Measurements from ENCODE around the gene SH3BP2. TPM values are rescaled to one million over a fixed set of nuclear protein-coding genes. Genes with fewer than 3 reads are reported as not detected.

SH3BP2 gene
- polyA plus RNA-seq, 1 of the 3 experiments (the other 2 are of a cell fraction): 25.2 TPM

- Histone ChIP-seq H3K36me3 (replicated peaks in 1 of 2; ENCODE audit: control insufficient read depth in 1 of 2, insufficient read depth in 2 of 2, low read length in 1 of 2) (peaks cover 2 to 5% of the 10 kb centered on the region in 2 experiments), H3K9me2 (no peaks in the 10 kb centered on the region), H3K79me2 (ENCODE audit: insufficient read depth) (peaks cover 25% of the 10 kb centered on the region), H3K9me3 (peaks cover 5% of the 10 kb centered on the region; the same call in 1 of the 2 replicates), H3K4me2 (peak overlapping the region; percentile 78), H3F3A (replicated peaks; ENCODE audit: insufficient read depth) (peaks cover 4% of the 10 kb centered on the region), H2AFZ (ENCODE audit: low read depth) (peak overlapping the region; percentile 74; the same call in 1 of the 2 replicates), H3K4me3 (ENCODE audit: low read depth in 2 of 2, low read length in 1 of 2) (peak overlapping the region; percentile 54 to 64; a peak in 3 of 4 replicates), H3K9ac (peak overlapping the region; percentile 84; the same call in 1 of the 2 replicates), H3K4me1 (ENCODE audit: control insufficient read depth in 1 of 2, insufficient read depth in 2 of 2, low read depth in 1 of 2, low read length in 1 of 2) (peaks cover 0 to 21% of the 10 kb centered on the region in 2 experiments; a peak in 1 of 4 replicates), H3K27me3 (ENCODE audit: insufficient read depth) (no peaks in the 10 kb centered on the region), H4K20me1 (ENCODE audit: insufficient read depth) (no peaks in the 10 kb centered on the region), H3K27ac (ENCODE audit: low read depth in 2 of 2, low read length in 1 of 2) (peak overlapping the region in 1 of 2 experiments; percentile 64; a peak in 1 of 4 replicates)
- ChIA-PET CTCF (interaction anchor here (0.6 to 2.0 kb wide), 5 partner anchors 13 to 137 kb away, joined by 3 to 11 read pairs (median 3); partner anchors contain the start of gene ADD1), POLR2A (interaction anchor here (0.6 to 1.6 kb wide), 4 partner anchors 8 to 789 kb away, joined by 3 to 10 read pairs (median 6); no protein-coding TSS in a partner anchor)
- TF ChIP-seq RAD21 (IDR thresholded peaks at IDR 0.05; ENCODE audit: low read length) (no peak), SIN3A (IDR thresholded peaks at IDR 0.05; ENCODE audit: borderline replicate concordance, low read depth, low read length) (no peak), FOSL2 (IDR thresholded peaks at IDR 0.05; ENCODE audit: borderline replicate concordance, low read depth) (no peak), EP300 (IDR thresholded peaks at IDR 0.05; ENCODE audit: borderline replicate concordance in 1 of 2, low read depth in 1 of 2, low read length in 1 of 2) (no peak), MAX (IDR thresholded peaks at IDR 0.05; ENCODE audit: low read depth) (peak; percentile 71), TEAD4 (IDR thresholded peaks at IDR 0.05; ENCODE audit: borderline replicate concordance, insufficient read depth) (no peak), IRF3 (IDR thresholded peaks at IDR 0.05; ENCODE audit: low read depth, low read length) (no peak), RXRA (IDR thresholded peaks at IDR 0.05; ENCODE audit: borderline replicate concordance, low read depth) (no peak), YY1 (IDR thresholded peaks at IDR 0.05; ENCODE audit: low read depth) (no peak), EZH2phosphoT487 (IDR thresholded peaks at IDR 0.05; ENCODE audit: borderline replicate concordance, low read depth) (no peak), ZBTB33 (IDR thresholded peaks at IDR 0.05; ENCODE audit: borderline replicate concordance, low read depth) (no peak), FOXJ3 (CRISPR knock-in tag; IDR thresholded peaks at IDR 0.05) (no peak), CTCF (IDR thresholded peaks at IDR 0.05) (no peak), CHD2 (IDR thresholded peaks at IDR 0.05; ENCODE audit: low read length, partially characterized antibody) (no peak), POLR2AphosphoS5 (IDR thresholded peaks at IDR 0.05; ENCODE audit: low read depth, low read length) (no peak)
- TF ChIP-seq, protein P1, sequence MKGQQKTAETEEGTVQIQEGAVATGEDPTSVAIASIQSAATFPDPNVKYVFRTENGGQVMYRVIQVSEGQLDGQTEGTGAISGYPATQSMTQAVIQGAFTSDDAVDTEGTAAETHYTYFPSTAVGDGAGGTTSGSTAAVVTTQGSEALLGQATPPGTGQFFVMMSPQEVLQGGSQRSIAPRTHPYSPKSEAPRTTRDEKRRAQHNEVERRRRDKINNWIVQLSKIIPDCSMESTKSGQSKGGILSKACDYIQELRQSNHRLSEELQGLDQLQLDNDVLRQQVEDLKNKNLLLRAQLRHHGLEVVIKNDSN (IDR thresholded peaks at IDR 0.05; ENCODE audit: borderline replicate concordance, low read depth): peak; percentile 71
- TF ChIP-seq, protein P2, sequence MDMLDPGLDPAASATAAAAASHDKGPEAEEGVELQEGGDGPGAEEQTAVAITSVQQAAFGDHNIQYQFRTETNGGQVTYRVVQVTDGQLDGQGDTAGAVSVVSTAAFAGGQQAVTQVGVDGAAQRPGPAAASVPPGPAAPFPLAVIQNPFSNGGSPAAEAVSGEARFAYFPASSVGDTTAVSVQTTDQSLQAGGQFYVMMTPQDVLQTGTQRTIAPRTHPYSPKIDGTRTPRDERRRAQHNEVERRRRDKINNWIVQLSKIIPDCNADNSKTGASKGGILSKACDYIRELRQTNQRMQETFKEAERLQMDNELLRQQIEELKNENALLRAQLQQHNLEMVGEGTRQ (IDR thresholded peaks at IDR 0.05; ENCODE audit: borderline replicate concordance, low read depth, low read length): no peak
- TF ChIP-seq, protein P3, sequence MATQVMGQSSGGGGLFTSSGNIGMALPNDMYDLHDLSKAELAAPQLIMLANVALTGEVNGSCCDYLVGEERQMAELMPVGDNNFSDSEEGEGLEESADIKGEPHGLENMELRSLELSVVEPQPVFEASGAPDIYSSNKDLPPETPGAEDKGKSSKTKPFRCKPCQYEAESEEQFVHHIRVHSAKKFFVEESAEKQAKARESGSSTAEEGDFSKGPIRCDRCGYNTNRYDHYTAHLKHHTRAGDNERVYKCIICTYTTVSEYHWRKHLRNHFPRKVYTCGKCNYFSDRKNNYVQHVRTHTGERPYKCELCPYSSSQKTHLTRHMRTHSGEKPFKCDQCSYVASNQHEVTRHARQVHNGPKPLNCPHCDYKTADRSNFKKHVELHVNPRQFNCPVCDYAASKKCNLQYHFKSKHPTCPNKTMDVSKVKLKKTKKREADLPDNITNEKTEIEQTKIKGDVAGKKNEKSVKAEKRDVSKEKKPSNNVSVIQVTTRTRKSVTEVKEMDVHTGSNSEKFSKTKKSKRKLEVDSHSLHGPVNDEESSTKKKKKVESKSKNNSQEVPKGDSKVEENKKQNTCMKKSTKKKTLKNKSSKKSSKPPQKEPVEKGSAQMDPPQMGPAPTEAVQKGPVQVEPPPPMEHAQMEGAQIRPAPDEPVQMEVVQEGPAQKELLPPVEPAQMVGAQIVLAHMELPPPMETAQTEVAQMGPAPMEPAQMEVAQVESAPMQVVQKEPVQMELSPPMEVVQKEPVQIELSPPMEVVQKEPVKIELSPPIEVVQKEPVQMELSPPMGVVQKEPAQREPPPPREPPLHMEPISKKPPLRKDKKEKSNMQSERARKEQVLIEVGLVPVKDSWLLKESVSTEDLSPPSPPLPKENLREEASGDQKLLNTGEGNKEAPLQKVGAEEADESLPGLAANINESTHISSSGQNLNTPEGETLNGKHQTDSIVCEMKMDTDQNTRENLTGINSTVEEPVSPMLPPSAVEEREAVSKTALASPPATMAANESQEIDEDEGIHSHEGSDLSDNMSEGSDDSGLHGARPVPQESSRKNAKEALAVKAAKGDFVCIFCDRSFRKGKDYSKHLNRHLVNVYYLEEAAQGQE (IDR thresholded peaks at IDR 0.05; ENCODE audit: low read depth, low read length): no peak
- 15% methylated on average over 16 of the region's 65 CpGs for WGBS (ENCODE audit: low lambda C conversion rate)
- peak; percentile 95 for DNase-seq
These were observed 24.9 kb downstream of the SH3BP2 start for GRCh38 chr4:2817701-2818350.

Measured in SK-N-SH (cell line).